ENCODE data around the gene KCNT1. TPM values are rescaled to one million over a fixed set of nuclear protein-coding genes. Genes with fewer than 3 reads are reported as not detected.

The KCNT1 gene
- total RNA-seq, 6 experiments from 2014 or later = not detected

DNA sequence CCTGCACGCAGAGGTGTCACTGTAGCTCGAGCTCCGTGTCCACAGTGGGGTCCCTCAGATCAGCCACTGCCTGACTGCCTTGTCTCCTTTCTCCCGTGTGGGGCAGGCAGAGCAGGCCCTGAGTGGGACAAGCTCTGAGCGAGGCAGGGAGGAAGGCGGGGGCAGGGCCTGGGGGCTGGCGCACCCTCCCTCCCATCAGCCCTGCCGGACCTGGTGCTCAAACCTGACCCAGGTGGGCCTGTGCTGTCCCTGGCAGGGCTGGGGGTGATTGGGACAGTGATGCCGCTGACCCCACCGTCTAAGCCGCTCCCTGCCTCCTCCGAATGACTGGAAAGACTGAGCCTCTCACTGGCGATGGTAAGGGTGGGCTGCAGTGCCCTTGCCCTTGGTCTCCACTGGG, 60.9 kb downstream of the KCNT1 start:
- H3K27ac Mint-ChIP-seq = no peak overlapping the region
- H3K9me3 Mint-ChIP-seq = peaks cover 36% of the 10 kb centered on the region
- TF ChIP-seq, protein P1, sequence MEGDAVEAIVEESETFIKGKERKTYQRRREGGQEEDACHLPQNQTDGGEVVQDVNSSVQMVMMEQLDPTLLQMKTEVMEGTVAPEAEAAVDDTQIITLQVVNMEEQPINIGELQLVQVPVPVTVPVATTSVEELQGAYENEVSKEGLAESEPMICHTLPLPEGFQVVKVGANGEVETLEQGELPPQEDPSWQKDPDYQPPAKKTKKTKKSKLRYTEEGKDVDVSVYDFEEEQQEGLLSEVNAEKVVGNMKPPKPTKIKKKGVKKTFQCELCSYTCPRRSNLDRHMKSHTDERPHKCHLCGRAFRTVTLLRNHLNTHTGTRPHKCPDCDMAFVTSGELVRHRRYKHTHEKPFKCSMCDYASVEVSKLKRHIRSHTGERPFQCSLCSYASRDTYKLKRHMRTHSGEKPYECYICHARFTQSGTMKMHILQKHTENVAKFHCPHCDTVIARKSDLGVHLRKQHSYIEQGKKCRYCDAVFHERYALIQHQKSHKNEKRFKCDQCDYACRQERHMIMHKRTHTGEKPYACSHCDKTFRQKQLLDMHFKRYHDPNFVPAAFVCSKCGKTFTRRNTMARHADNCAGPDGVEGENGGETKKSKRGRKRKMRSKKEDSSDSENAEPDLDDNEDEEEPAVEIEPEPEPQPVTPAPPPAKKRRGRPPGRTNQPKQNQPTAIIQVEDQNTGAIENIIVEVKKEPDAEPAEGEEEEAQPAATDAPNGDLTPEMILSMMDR (IDR thresholded peaks at IDR 0.05) = no peak
- peaks cover 9% of the 10 kb centered on the region; the same call in 1 of the 2 replicates for H3K36me3 Mint-ChIP-seq (ENCODE audit: low read depth)
- H3K27me3 Mint-ChIP-seq (ENCODE audit: insufficient read depth) = peaks cover 13% of the 10 kb centered on the region
- no peaks in the 10 kb centered on the region for H3K4me1 Mint-ChIP-seq (ENCODE audit: low read depth)
- no peak overlapping the region for H3K4me3 Mint-ChIP-seq
- no peak for DNase-seq

DNA sequence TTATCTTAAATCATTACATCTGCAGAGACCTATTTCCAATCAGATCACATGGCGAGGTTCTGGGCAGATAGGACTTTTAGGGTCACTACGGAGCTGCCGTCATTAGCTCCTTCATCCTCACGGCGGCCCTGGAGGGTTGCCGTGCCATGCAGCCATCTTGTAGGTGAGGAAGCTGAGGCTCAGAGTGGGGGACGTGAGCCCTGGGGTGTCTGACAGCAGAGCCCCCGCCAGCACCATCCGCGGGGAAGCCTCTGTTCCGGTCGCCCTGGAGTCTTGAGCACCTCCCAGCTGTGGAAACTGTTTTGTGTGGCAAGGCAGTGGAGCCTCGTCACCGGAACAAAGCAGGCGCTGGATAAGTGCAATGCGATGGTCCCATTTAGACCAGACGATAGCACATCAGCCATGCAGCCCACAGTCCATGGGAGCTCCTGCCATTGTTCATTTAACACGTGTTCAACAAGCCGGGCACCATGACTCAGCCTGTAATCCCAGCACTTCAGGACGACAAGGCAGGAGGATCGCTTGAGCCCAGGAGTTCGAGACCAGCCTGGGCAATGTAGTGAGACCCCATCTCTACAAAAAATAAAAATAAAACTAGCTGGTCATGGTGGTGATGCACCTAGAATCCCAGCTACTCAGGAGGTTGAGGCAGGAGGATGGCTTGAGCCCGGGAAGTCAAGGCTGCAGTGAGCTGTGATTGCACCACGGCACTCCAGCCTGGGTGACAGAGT, 61.9 kb downstream of the KCNT1 start:
- H3K4me3 Mint-ChIP-seq = no peak overlapping the region
- H3K27me3 Mint-ChIP-seq (ENCODE audit: insufficient read depth) = peaks cover 13% of the 10 kb centered on the region
- no peaks in the 10 kb centered on the region for H3K4me1 Mint-ChIP-seq (ENCODE audit: low read depth)
- DNase-seq = no peak
- H3K36me3 Mint-ChIP-seq (ENCODE audit: low read depth) = peaks cover 10% of the 10 kb centered on the region
- TF ChIP-seq, protein P1 (IDR thresholded peaks at IDR 0.05) = no peak
- no peak overlapping the region for H3K27ac Mint-ChIP-seq
- H3K9me3 Mint-ChIP-seq = peaks cover 39% of the 10 kb centered on the region

DNA sequence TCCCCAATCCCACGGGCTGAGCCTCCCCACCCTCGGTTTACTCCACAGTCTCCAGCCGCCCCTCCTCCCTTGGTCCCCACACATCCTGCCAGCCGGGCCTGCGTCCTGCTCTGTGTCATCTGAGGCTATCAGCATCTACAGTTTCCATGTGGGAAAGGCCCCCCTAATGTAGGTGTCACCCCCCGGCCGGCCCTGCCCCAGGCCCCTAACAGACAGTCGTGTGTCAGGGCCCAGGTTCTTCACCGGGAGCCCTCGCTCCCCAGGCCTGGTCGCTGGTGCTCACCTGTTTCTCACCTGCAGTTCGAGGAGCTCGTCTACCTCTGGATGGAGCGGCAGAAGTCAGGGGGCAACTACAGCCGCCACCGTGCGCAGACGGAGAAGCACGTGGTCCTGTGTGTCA, 62.7 kb downstream of the KCNT1 start:
- H3K4me3 Mint-ChIP-seq = no peak overlapping the region
- H3K27me3 Mint-ChIP-seq (ENCODE audit: insufficient read depth) = peaks cover 13% of the 10 kb centered on the region
- H3K4me1 Mint-ChIP-seq (ENCODE audit: low read depth) = no peaks in the 10 kb centered on the region
- TF ChIP-seq, protein P1 (IDR thresholded peaks at IDR 0.05) = no peak
- no peak overlapping the region for H3K27ac Mint-ChIP-seq
- H3K9me3 Mint-ChIP-seq = peaks cover 47% of the 10 kb centered on the region
- H3K36me3 Mint-ChIP-seq (ENCODE audit: low read depth) = peaks cover 15% of the 10 kb centered on the region
- no peak for DNase-seq

DNA sequence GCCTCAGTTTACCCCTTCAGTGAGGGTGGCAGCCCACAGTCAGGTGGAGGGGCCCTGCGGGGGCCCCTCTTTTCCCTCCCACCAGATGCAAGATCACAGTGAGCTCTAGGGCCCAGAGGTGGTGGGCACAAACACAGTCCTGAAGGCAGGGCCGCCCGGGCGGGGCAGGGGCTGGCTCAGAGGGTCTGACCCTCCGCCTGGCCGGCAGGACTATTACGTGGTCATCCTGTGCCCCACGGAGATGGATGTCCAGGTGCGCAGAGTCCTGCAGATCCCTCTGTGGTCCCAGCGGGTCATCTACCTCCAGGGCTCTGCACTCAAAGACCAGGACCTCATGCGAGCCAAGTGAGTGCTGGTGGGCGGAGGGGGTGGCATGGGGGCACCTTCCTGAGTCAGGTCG, 63.4 kb downstream of the KCNT1 start:
- H3K4me1 Mint-ChIP-seq (ENCODE audit: low read depth) = no peaks in the 10 kb centered on the region
- H3K36me3 Mint-ChIP-seq (ENCODE audit: low read depth) = peaks cover 15% of the 10 kb centered on the region
- H3K27me3 Mint-ChIP-seq (ENCODE audit: insufficient read depth) = peaks cover 13% of the 10 kb centered on the region
- H3K9me3 Mint-ChIP-seq = peaks cover 47% of the 10 kb centered on the region
- TF ChIP-seq, protein P1 (IDR thresholded peaks at IDR 0.05) = no peak
- DNase-seq = no peak
- H3K27ac Mint-ChIP-seq = no peak overlapping the region
- no peak overlapping the region for H3K4me3 Mint-ChIP-seq

DNA sequence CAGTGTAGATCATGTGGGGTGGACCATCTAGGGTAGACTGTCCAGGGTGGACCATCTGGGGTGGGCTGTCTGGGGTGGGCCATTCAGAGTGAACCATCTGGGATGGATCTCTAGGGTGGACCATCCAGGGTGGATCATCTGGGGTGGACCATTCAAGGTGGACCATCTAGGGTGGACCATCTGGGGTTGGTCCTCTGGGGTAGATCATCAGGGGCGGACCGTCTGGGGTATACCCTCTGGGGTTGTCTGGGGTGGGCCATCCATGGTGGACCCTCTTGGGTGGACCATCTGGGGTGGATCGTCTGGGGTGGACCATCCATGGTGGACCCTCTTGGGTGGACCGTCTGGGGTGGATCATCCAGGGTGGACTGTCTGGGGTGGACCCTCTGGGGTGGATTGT, 64.3 kb downstream of the KCNT1 start:
- Mint-ChIP-seq H3K27ac (no peak overlapping the region), H3K36me3 (ENCODE audit: low read depth) (peaks cover 15% of the 10 kb centered on the region), H3K4me3 (no peak overlapping the region), H3K4me1 (ENCODE audit: low read depth) (no peaks in the 10 kb centered on the region), H3K9me3 (peaks cover 42% of the 10 kb centered on the region), H3K27me3 (ENCODE audit: insufficient read depth) (peaks cover 13% of the 10 kb centered on the region)
- no peak for DNase-seq
- TF ChIP-seq, protein P1 (IDR thresholded peaks at IDR 0.05) = no peak
